HG03432 (cell line): ENCODE results near the gene MDK.

ENCODE experiments used
- ATAC-seq: cut with Tn5 transposase; IDR thresholded peaks from one replicate; pipeline ENCODE4 v1.9.1; 2021; ENCODE audit warnings: mild to moderate bottlenecking, moderate library complexity; ENCODE audit not compliant: unreplicated experiment

The MDK gene

GRCh38 chr11:46347637-46348311, 33.7 kb upstream of the MDK start:
- ATAC-seq: peak; percentile 3

- no peak for ATAC-seq
Observed at GRCh38 chr11:46348566-46349401, 32.7 kb upstream of the MDK start.

DNA sequence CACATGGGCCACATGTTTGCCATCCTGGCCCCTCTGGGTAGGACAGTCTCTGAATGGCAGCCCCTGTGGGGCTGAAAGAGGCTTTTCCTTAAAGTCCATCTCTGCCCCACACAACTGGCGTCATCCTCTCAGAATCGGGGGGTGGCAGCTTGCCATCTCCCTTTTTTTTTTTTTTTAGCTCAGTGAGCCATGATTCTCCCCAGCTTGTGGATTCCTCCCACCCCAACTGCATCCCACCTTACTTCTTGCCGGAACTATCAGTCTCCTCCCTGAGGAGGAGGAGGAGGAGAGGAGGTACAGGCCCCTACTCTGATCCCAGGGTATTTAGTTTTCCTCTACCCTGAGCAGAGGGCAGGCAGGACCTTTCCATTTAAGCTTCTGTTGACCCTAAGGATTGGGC, 30.8 kb upstream of the MDK start:
- no peak for ATAC-seq

GRCh38 chr11:46351148-46351547, 30.3 kb upstream of the MDK start:
- ATAC-seq: no peak

GRCh38 chr11:46351606-46352005, 29.9 kb upstream of the MDK start:
- ATAC-seq: no peak

GRCh38 chr11:46352063-46352841, 29.2 kb upstream of the MDK start:
- ATAC-seq: no peak

GRCh38 chr11:46353698-46354097, 27.8 kb upstream of the MDK start:
- ATAC-seq: no peak

DNA sequence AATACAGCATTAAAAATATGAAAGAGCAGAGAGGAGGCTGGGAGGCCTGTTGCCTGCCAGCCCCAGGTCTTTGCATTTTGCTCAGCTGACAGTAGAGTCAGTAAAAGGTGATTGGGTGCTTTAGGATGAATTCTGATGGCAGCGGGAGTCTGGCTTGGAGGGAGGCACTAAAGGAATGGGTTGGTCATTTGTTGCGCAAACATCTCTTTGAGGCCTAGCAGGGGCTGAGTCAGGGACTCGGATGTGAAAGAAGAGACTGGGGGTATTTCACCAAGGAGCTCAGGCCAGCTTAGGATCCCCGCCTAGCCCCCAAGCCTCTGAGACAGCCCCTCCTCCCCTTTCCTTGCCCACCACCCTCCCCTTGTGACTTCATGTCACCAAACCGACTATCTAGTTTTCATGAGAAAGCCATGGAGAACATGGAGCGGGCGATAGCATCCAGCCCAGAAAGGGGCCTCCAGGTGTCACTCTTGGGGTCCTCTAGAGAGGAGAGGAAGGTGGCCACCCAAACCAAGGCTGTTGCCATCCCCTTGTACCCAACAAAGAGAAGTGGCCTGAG, 24.5 kb upstream of the MDK start:
- no peak for ATAC-seq

DNA sequence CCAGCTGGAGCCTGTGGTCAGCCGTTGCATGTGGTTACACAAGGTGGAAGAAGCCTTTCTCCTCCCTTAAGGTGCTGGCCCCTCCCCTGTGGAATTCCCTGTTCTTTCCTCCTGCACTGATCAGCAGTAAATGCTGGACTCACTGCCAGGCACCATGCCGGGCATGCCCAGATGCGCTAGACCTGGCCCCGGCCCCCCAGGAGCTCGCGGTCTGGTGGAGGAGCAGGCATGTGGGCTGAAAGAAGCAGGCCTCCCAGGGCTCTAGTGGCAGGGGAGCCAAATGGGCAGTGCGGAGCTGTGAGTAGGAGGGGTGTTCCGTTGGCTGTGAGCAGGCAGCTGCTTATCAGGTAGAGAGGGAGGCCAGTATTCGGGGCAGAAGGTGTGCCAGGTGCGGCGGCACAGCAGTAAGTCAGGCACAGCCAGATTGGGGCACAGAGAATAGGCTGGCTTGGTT, 24.0 kb upstream of the MDK start:
- no peak for ATAC-seq

DNA sequence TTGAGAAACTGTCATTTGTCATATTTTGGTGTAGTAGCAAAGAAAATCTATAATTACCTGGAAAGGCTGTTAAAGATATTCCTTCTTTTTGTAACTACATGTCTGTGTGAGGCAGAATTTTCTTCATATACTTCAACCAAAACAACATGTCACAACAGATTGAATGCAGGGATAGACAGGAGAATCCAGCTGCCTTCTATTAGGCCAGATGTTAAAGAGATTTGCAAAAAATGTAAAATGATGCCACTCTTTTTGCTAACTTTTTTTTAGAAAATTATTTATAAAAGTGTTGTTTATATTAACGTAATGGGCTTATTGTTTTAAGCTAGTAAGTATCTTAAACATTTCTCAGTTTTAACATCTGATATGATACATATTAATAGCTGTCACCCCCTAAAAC, 21.5 kb upstream of the MDK start:
- ATAC-seq: no peak

DNA sequence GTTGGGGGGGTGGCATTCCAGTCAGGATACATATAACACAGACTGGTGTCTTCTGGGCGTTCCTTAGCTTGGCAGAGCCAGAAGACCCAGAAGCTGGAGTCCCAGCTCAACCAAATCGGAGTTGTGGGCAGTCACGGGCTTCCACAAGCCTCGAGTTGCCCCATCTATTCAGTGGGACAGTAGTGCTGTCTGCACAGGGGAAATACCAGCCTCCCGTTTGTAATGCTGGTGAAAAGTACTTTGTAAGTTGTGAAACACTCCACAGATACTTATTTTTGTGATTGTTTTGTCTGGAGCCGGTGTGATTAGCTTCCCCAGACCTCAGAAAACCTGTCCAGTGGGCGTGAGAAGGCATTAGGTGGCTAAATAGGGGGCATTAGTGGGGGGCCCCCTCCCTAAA, 20.6 kb upstream of the MDK start:
- peak; percentile 29 for ATAC-seq

GRCh38 chr11:46361283-46362155, 19.9 kb upstream of the MDK start:
- ATAC-seq: peak; percentile 92

GRCh38 chr11:46362156-46363030, 19.1 kb upstream of the MDK start:
- no peak for ATAC-seq

- no peak for ATAC-seq
Observed at GRCh38 chr11:46363031-46363407, 18.4 kb upstream of the MDK start.

GRCh38 chr11:46363455-46364005, 17.9 kb upstream of the MDK start:
- no peak for ATAC-seq

GRCh38 chr11:46364056-46364455, 17.4 kb upstream of the MDK start:
- ATAC-seq: no peak

DNA sequence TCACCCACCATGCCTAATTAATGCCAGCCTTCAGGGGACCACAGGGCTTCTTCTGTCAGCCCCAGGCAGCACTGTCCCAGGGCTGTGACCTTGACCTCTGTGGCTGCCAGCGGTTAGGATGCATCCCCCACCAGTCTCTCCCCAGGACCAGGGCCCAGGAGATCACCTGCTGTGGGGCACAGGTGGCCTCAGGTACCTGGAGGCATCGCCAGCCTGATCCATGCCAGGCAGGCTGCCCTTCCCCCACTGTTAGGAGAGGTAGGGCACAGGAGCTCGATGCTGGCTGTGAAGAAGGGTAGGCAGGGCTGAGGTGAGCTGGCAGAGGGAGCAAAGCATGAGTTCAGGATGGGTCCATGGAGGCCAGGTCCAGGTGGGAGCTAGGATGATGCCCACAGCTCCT, 16.7 kb upstream of the MDK start:
- no peak for ATAC-seq

DNA sequence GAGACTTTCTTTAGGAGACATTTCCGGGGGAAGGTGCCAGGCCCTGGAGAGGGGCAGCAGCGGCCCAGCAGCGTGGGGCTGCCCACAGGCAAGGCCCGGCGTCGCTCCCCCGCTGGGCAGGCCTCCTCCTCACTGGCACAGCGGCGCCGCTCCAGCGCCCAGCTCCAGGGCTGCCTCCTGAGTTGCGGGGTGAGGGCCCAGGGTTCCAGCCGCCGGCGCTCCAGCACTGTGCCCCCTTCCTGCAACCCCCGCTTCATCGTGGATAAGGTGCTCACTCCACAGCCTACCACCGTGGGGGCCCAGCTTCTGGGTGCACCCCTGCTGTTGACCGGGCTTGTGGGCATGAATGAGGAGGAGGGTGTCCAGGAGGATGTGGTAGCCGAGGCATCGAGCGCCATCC, 15.2 kb upstream of the MDK start:
- no peak for ATAC-seq

DNA sequence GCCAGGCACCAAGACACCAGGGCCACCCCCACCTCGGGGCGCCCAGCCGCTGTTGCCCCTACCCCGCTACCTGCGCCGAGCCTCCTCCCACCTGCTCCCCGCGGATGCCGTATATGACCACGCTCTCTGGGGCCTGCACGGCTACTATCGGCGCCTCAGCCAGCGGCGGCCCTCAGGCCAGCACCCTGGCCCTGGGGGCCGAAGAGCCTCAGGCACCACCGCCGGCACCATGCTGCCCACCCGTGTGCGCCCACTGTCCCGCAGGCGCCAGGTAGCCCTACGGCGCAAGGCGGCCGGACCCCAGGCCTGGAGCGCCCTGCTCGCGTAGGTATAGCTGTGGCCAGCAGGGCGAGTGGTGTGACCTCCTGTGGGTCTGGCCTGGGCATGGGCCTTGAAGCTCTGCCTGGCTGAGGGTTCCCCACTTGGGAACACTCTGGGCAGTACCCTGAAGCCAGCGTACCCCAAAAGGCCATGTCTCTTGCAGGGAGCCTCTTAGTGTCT, 14.8 kb upstream of the MDK start:
- no peak for ATAC-seq
